ENCODE data around the gene ZNF407.

DNA sequence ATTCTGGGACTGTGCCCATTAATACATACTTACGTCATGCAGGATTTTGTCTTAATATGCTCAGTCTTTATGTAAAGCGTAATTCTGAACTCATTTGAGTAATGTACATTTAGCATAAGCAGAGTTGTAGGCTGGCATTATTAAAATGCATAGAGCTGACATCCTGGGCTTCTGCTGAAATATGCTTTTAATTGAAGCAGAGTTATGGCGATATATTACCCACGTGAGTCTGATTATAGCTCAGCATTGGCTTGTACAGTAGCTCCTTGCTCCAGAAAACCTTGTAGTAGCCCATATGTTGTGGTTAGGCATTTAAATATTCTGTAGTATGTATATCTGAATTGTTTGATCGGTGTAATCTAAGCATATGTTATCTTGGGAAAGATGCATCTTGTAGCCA is 377.3 kb downstream of the ZNF407 start:
- TF ChIP-seq, protein P1, sequence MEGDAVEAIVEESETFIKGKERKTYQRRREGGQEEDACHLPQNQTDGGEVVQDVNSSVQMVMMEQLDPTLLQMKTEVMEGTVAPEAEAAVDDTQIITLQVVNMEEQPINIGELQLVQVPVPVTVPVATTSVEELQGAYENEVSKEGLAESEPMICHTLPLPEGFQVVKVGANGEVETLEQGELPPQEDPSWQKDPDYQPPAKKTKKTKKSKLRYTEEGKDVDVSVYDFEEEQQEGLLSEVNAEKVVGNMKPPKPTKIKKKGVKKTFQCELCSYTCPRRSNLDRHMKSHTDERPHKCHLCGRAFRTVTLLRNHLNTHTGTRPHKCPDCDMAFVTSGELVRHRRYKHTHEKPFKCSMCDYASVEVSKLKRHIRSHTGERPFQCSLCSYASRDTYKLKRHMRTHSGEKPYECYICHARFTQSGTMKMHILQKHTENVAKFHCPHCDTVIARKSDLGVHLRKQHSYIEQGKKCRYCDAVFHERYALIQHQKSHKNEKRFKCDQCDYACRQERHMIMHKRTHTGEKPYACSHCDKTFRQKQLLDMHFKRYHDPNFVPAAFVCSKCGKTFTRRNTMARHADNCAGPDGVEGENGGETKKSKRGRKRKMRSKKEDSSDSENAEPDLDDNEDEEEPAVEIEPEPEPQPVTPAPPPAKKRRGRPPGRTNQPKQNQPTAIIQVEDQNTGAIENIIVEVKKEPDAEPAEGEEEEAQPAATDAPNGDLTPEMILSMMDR (IDR thresholded peaks at IDR 0.05), result no peak
- TF ChIP-seq POLR2AphosphoS5 (IDR thresholded peaks at IDR 0.05), result no peak
